SK-N-MC (cell line): ENCODE results near the gene SMG6.
"Not testable (repeated sequence)": the region's sequence is repeated elsewhere in the genome, so short reads cannot be mapped to it uniquely, and the experiment has no call there.

Source experiments
- DNase-seq: peaks from one replicate; pipeline ENCODE4 v3.0.0-alpha.2; 2011; ENCODE audit warnings: low read depth, low spot score
- H3K27ac ChIP-seq: fragments of 200-600 bp; sonication (generic); 2 replicates; pipeline ENCODE4 v1.5.1; 2016; ENCODE audit warnings: mixed run types
- H3K36me3 ChIP-seq: fragments of 200-600 bp; sonication (generic); 2 replicates; pipeline ENCODE4 v1.6.1; 2017; ENCODE audit warnings: antibody characterized with exemption, low read length, mixed read lengths; ENCODE audit not compliant: insufficient read depth
- H3K4me3 ChIP-seq: fragments of 200-600 bp; sonication (generic); 2 replicates; pipeline ENCODE4 v1.5.1; 2016
- H3K9ac ChIP-seq: fragments of 200-600 bp; sonication (generic); 2 replicates; pipeline ENCODE4 v1.8.0; 2017; ENCODE audit warnings: mixed run types, mixed read lengths; ENCODE audit not compliant: insufficient read length
- H3K9me3 ChIP-seq: fragments of 200-600 bp; sonication (generic); 2 replicates; pipeline ENCODE4 v1.6.1; 2017; ENCODE audit warnings: low read depth, mild to moderate bottlenecking, antibody characterized with exemption, low read length, moderate library complexity, mixed read lengths
- EZH2 ChIP-seq: fragments of 200-600 bp; sonication (generic); IDR thresholded peaks from one replicate; pipeline ENCODE4 v1.6.1; 2017; ENCODE audit warnings: antibody characterized with exemption
- FOXP2 ChIP-seq: optimal IDR thresholded peaks from 2 replicates; pipeline ENCODE3; 2011; ENCODE audit warnings: mild to moderate bottlenecking, moderate library complexity; ENCODE audit not compliant: insufficient read depth; ENCODE audit errors: extremely low read length, control extremely low read depth
- POLR2AphosphoS5 ChIP-seq: IDR thresholded peaks from 2 replicates; pipeline ENCODE4 v1.6.1; 2012; ENCODE audit warnings: mild to moderate bottlenecking, low read depth, low read length, borderline replicate concordance

The SMG6 gene

DNA sequence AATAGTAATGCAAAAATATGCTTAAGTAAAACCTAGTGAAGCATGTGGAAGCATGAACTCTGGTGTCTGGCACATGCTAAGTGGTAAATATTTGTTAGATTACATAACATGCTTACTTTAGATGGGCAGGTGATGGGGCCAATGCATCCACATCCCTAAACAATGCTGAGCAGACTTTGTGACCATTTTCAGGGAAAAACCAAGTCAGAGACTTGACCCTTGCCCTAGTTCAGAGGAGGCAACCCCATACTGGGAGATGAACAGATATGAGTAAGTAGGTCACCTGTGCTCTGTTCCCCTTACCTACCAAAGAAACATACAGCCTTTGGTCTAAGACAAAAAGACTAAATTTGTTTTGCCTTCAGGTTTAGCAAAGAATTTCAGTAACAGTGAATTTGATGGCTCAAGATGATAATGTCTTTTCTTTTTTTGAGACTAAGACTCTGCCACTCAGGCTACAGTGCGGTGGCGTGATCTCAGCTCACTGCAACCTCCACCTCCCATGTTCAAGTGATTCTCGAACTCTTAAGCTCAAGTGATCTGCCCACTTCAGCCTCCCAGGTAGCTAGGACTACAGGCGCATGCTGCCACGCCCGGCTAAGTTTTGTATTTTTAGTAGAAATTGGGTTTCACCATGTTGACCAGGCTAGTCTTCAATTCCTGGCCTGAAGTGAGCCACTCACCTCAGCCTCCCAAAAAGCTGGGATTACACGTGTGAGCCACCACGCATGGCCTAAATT is 157.3 kb downstream of the SMG6 start:
- Histone ChIP-seq H3K27ac (no peak overlapping the region), H3K4me3 (no peak overlapping the region), H3K9me3 (no peaks in the 10 kb centered on the region), H3K9ac (no peak overlapping the region), H3K36me3 (no peaks in the 10 kb centered on the region)
- DNase-seq: no peak
- TF ChIP-seq POLR2AphosphoS5: no peak
- no peak for TF ChIP-seq EZH2
- no peak for TF ChIP-seq FOXP2

DNA sequence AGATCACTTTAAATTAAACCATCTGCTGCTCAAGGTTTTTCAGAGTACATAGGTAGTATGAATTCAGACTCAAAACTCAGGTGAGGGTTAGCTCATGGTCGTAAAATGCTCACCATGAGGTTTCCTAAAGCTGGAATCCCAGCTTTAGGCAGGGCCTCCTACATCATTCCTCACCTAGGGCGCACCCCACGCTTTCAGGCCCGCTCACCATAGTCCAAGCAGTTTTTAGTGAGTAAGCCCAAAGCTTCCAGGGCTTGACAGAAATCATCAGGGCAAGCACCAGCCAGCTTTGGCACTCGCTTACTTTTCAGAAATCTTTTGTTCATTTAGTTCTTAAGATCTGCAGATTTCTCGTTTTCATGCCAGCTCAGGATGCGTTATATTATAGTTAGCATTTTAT is 158.9 kb downstream of the SMG6 start:
- Histone ChIP-seq H3K27ac (no peak overlapping the region), H3K9me3 (no peaks in the 10 kb centered on the region), H3K4me3 (no peak overlapping the region), H3K9ac (no peak overlapping the region), H3K36me3 (no peaks in the 10 kb centered on the region)
- no peak for TF ChIP-seq FOXP2
- TF ChIP-seq POLR2AphosphoS5: no peak
- DNase-seq: no peak

GRCh38 chr17:2143332-2143731 is 160.3 kb downstream of the SMG6 start:
- no peak overlapping the region for H3K9ac ChIP-seq
- H3K27ac ChIP-seq: no peak overlapping the region
- H3K36me3 ChIP-seq: no peaks in the 10 kb centered on the region
- no peak for TF ChIP-seq POLR2AphosphoS5
- TF ChIP-seq FOXP2: no peak
- TF ChIP-seq EZH2: no peak
- H3K9me3 ChIP-seq: no peaks in the 10 kb centered on the region
- no peak overlapping the region for H3K4me3 ChIP-seq
- no peak for DNase-seq

- H3K27ac ChIP-seq, H3K4me3 ChIP-seq, DNase-seq, H3K9me3 ChIP-seq, H3K36me3 ChIP-seq, H3K9ac ChIP-seq: not testable (repeated sequence)
Measured at GRCh38 chr17:2142682-2143081, 160.9 kb downstream of the SMG6 start.

DNA sequence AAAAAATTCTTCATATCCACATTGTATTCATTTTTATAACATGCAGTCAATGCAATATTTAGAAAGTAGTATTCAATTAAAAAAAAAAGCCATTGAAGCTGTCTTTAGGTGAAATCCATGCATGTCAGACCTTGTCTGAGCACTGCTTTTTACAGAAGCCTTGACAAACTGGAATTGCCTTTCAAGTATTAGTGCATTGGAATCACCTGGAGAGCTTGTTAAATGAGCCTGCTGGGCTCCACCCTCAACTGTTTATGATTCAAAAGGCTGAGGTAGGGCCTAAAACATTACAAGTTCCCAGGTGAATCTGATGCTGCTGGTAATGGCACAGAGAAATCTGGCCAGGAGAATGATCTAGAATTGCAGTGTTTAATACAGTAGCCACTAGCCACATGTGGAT is 162.9 kb downstream of the SMG6 start:
- TF ChIP-seq FOXP2 (no peak), EZH2 (no peak), POLR2AphosphoS5 (no peak)
- Histone ChIP-seq H3K9me3 (no peaks in the 10 kb centered on the region), H3K36me3 (no peaks in the 10 kb centered on the region), H3K9ac (no peak overlapping the region), H3K4me3 (no peak overlapping the region), H3K27ac (no peak overlapping the region)
- no peak for DNase-seq

GRCh38 chr17:2138761-2139160 is 164.8 kb downstream of the SMG6 start:
- Histone ChIP-seq H3K36me3 (no peaks in the 10 kb centered on the region), H3K9me3 (no peaks in the 10 kb centered on the region), H3K9ac (no peak overlapping the region), H3K27ac (no peak overlapping the region), H3K4me3 (no peak overlapping the region)
- no peak for DNase-seq
- TF ChIP-seq FOXP2: no peak
- no peak for TF ChIP-seq EZH2
- TF ChIP-seq POLR2AphosphoS5: no peak

GRCh38 chr17:2138318-2138717 is 165.3 kb downstream of the SMG6 start:
- H3K9me3 ChIP-seq: no peaks in the 10 kb centered on the region
- H3K27ac ChIP-seq: 0 out of 2 replicates have a peak overlapping the region, but pooled peaks have one; percentile 12
- no peak overlapping the region for H3K4me3 ChIP-seq
- no peak overlapping the region for H3K9ac ChIP-seq
- no peak for TF ChIP-seq POLR2AphosphoS5
- TF ChIP-seq EZH2: no peak
- no peak for TF ChIP-seq FOXP2
- no peak for DNase-seq
- H3K36me3 ChIP-seq: no peaks in the 10 kb centered on the region

GRCh38 chr17:2137342-2138098 is 166.1 kb downstream of the SMG6 start:
- DNase-seq: no peak
- Histone ChIP-seq H3K36me3 (no peaks in the 10 kb centered on the region), H3K27ac (no peak overlapping the region), H3K9me3 (no peaks in the 10 kb centered on the region), H3K4me3 (no peak overlapping the region), H3K9ac (no peak overlapping the region)
- no peak for TF ChIP-seq POLR2AphosphoS5
- TF ChIP-seq EZH2: no peak
- TF ChIP-seq FOXP2: no peak
